Ovary (tissue), 9 donors: ENCODE data around the gene CRTC1. TPM values are rescaled to one million over a fixed set of nuclear protein-coding genes. Genes with fewer than 3 reads are reported as not detected.

ENCODE experiments used
- DNase-seq, 5 donors: peaks; one replicate each; pipeline ENCODE4 v3.0.0-alpha.2; 2019 to 2020
- H3K27ac ChIP-seq, 2 donors: fragments of 200-600 bp; one replicate each; pipeline versions ENCODE4 v1.5.1 to v1.8.0; 2019 to 2022
- H3K27me3 ChIP-seq: fragments of 200-600 bp; one replicate; pipeline ENCODE4 v1.8.0; 2022
- H3K36me3 ChIP-seq: fragments of 200-600 bp; sonication (generic); one replicate; pipeline ENCODE4 v1.5.1; 2019
- H3K4me1 ChIP-seq: one replicate; pipeline ENCODE4 v1.8.1; 2013; ENCODE audit warnings: mild to moderate bottlenecking, moderate library complexity; ENCODE audit not compliant: insufficient read depth
- H3K4me3 ChIP-seq: fragments of 200-600 bp; sonication (generic); one replicate; pipeline ENCODE4 v1.5.1; 2017
- H3K9me3 ChIP-seq, 2 donors: fragments of 200-600 bp in 1 of 2; sonication (generic) in 1 of 2; one replicate each; pipeline versions ENCODE4 v1.5.1 to v1.8.1; 2013 to 2019; ENCODE audit warnings: mild to moderate bottlenecking in 1 of 2, moderate library complexity in 1 of 2
- EP300 ChIP-seq: sonication (generic); formaldehyde crosslinking; IDR thresholded peaks from one replicate; pipeline ENCODE4 v1.6.1; 2017; ENCODE audit warnings: antibody characterized with exemption
- POLR2A ChIP-seq: fragments of 450-650 bp; IDR thresholded peaks from one replicate; pipeline ENCODE4 v1.6.1; 2017; ENCODE audit warnings: antibody characterized with exemption, mild to moderate bottlenecking, moderate library complexity
- WGBS, 3 donors: extraction: QIAGEN DNeasy Blood & Tissue Kit in 1 of 3; methylation state at CpG; one replicate each; pipeline versions ENCODE4 v1.1.5 to v1.1.7; 2013 to 2017; 5-methylcytosine and 5-hydroxymethylcytosine counted together
- intact Hi-C, 4 donors: fragments of 100-400 bp; cut with DNase I; formaldehyde crosslinking; loops; one replicate each; pipeline versions ENCODE4 v1.11.0 to v1.15.1; 2022 to 2023
- polyA plus RNA-seq, 2 donors: library from polyadenylated mRNA; stranded (reverse); fragments of 200-250 nt in 1 of 2; fragments of 350-450 nt in 1 of 2; fragmentation: Illumina TruSeq in 1 of 2; extraction: RNeasy Lipid Tissue Mini Kit (QIAGEN cat#74804) in 1 of 2; gene quantifications; one replicate each; pipeline ENCODE4 v1.2.3, GENCODE V29; 2013 to 2014
- total RNA-seq, 7 donors: library from RNA; depleted of rRNA in 2 of 7; stranded (reverse); fragments of >200 nt in 2 of 7; fragmentation: NEBNext Ultra II Directional in 3 of 7; extraction: Animal tissue kit (Norgen Biotek cat#: 25700) in 3 of 7; gene quantifications; one replicate each; pipeline versions ENCODE4 v1.1.0 to v1.2.4, GENCODE V29; 2016 to 2023
- TF ChIP-seq, protein P1 (sequence below), 3 donors: fragments of 450-650 bp in 2 of 3; fragments of 200-600 bp in 1 of 3; IDR thresholded peaks; one replicate each; pipeline versions ENCODE4 v1.5.1 to v1.8.0; 2016 to 2022; ENCODE audit warnings: antibody characterized with exemption in 3 of 3, mild to moderate bottlenecking in 1 of 3
- donor health status: DM: no; HTN: no; CAD: no; lungs with moderate emphysema.
- donor health status: DM: no; HTN: no; CAD: no.
- donor health status: Bipolar disorder and iron deficiency.
- donor health status: DM: yes; HTN: yes; CAD: no.
- donor health status: DM: no; HTN: no; CAD: no.
- donor health status: DM: yes; HTN: yes; CAD: no.

CRTC1 gene
- total and polyA plus RNA-seq, 9 donors, result 2.3 to 19.5 (median 12.9) TPM

DNA sequence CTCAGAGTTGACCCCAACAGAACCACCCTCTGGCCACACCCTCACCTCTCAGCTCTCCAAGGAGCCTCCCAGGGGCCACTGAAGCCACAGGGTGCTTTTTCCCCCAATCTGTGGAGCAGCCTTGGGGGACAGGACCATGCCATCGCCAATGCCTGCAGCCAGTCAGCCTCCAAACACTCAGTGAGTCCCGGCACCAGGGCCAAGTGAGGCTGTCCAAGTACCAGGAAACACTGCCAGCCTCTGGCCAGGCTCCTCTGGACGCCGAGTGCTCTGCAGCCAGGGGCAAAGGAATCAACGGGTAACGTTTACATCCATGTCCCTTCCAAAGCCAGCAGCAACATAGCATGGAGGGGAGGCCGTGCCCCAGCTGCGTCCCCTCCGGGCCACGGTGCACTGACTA lies 117.2 kb downstream of the CRTC1 start:
- Histone ChIP-seq H3K27ac (no peak overlapping the region), H3K4me3 (no peak overlapping the region), H3K9me3 (no peaks in the 10 kb centered on the region), H3K27me3 (no peaks in the 10 kb centered on the region), H3K4me1 (no peaks in the 10 kb centered on the region), H3K36me3 (no peaks in the 10 kb centered on the region)
- DNase-seq, result no peak
- 53 to 73% (median 65%) methylated on average over 10 of the region's 10 CpGs for WGBS, 3 donors
- intact Hi-C loops, result no loop called here
- no peak for TF ChIP-seq POLR2A
- TF ChIP-seq, protein P1, sequence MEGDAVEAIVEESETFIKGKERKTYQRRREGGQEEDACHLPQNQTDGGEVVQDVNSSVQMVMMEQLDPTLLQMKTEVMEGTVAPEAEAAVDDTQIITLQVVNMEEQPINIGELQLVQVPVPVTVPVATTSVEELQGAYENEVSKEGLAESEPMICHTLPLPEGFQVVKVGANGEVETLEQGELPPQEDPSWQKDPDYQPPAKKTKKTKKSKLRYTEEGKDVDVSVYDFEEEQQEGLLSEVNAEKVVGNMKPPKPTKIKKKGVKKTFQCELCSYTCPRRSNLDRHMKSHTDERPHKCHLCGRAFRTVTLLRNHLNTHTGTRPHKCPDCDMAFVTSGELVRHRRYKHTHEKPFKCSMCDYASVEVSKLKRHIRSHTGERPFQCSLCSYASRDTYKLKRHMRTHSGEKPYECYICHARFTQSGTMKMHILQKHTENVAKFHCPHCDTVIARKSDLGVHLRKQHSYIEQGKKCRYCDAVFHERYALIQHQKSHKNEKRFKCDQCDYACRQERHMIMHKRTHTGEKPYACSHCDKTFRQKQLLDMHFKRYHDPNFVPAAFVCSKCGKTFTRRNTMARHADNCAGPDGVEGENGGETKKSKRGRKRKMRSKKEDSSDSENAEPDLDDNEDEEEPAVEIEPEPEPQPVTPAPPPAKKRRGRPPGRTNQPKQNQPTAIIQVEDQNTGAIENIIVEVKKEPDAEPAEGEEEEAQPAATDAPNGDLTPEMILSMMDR (IDR thresholded peaks at IDR 0.05), result no peak
- TF ChIP-seq EP300, result no peak

DNA sequence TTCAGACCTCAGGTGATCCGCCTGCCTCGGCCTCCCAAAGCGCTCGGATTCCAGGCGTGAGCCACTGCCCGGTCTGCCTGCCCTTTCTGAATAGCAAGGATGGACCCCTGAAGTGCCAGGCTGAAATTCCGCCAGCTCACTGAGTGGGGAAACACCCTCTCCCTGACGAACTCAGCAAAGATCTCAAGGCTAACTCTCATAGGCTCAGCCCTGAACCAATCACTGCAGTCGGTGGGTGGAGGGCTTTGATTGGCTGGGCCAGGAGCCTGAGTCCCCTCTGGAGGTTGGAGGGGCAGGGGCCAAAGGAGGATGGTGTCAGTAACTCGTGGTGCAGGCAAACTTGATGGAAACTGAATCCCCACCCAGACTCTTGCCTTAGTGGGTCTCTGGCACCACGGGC lies 118.9 kb downstream of the CRTC1 start:
- DNase-seq, result no peak
- TF ChIP-seq EP300, result no peak
- TF ChIP-seq POLR2A, result no peak
- TF ChIP-seq, protein P1 (IDR thresholded peaks at IDR 0.05), result no peak
- no peaks in the 10 kb centered on the region for H3K9me3 ChIP-seq
- H3K4me1 ChIP-seq, result no peaks in the 10 kb centered on the region
- H3K27me3 ChIP-seq, result no peaks in the 10 kb centered on the region
- no peak overlapping the region for H3K27ac ChIP-seq
- intact Hi-C loops, result no loop called here
- H3K4me3 ChIP-seq, result no peak overlapping the region
- no peaks in the 10 kb centered on the region for H3K36me3 ChIP-seq
- WGBS, 3 donors, result 66 to 79% (median 66%) methylated on average over 11 of the region's 11 CpGs

DNA sequence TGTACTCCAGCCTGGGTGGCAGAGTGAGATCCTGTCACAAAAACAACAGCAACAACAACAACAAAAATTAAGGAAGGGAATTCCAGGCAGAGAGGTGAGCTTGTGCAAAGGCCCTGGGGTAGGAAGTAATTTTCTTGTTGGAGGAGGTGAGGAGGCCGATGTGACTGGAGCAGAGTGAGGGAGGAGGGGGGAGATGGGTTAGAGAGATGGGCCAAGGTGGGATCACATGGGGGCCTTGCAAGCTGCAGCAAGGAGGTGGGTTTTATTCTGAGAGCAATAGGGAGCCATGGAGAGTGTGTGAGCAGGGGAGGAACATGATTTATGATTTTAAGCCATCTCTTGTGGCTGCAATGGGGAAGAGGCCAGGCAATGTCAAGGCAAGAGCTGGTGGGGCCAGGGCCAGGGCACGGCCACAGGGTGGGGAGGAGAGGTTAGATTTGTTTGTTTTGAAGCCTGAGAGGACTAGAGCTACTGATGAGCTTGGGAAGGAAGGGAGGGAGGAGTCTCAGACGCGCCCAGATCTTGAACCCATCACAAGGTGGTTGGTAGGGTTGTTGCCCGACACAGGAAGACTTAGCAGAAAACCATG lies 120.2 kb downstream of the CRTC1 start:
- H3K36me3 ChIP-seq, result no peaks in the 10 kb centered on the region
- no peaks in the 10 kb centered on the region for H3K9me3 ChIP-seq
- TF ChIP-seq POLR2A (no peak), EP300 (no peak)
- TF ChIP-seq, protein P1 (IDR thresholded peaks at IDR 0.05), result no peak
- no peak overlapping the region for H3K27ac ChIP-seq
- H3K27me3 ChIP-seq, result no peaks in the 10 kb centered on the region
- no peak for DNase-seq
- H3K4me1 ChIP-seq, result no peaks in the 10 kb centered on the region
- 85 to 88% (median 88%) methylated on average over 5 of the region's 5 CpGs for WGBS, 3 donors
- intact Hi-C loops, result no loop called here
- no peak overlapping the region for H3K4me3 ChIP-seq

DNA sequence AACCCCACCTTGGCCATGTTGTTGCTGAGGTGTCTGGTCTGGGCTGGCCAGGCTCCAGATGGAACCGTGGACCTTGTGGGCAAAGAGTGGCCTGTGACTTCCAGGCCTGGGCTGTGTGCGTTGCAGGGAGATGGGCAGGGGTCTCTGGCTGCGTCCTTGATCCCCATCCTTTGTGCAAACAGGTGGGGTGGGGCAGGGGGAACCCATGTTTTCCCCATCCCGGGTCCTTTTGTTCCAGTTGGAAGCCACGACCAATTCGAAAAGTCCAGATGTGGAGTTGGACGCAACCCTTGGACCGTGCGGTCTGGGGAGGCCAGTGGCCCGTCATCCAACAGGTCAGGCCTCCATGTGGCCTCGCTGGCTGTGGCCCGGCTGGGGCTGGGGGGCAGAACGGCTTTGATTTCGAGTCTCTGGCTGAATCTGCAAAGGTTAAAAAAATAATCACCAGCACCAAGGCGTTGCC lies 120.7 kb downstream of the CRTC1 start:
- WGBS, 3 donors, result 82 to 89% (median 89%) methylated on average over 15 of the region's 15 CpGs
- TF ChIP-seq POLR2A, result no peak
- DNase-seq, result no peak
- Histone ChIP-seq H3K9me3 (no peaks in the 10 kb centered on the region), H3K27me3 (no peaks in the 10 kb centered on the region), H3K27ac (no peak overlapping the region), H3K36me3 (no peaks in the 10 kb centered on the region), H3K4me3 (no peak overlapping the region), H3K4me1 (no peaks in the 10 kb centered on the region)
- intact Hi-C loops, result no loop called here

DNA sequence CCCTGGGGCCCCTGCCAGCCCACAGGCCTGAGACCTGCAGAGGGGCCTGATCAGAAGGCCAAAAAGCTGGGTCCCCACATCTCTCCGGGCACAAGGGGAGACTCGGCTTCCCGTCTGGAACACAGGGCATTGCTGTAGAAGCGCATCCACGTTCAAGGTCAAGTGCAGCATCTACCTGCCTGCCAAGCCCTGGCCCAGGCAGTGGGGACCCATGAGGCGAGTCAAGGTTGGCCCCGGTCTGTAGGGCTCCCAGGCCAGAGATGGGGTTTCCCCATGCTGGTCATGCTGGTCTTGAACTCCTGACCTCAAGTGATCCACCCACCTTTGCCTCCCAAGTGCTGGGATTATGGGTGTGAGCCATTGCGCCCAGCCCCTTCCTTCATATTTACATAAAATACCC lies 121.2 kb downstream of the CRTC1 start:
- Histone ChIP-seq H3K4me1 (no peaks in the 10 kb centered on the region), H3K9me3 (no peaks in the 10 kb centered on the region), H3K4me3 (no peak overlapping the region), H3K36me3 (no peaks in the 10 kb centered on the region), H3K27me3 (no peaks in the 10 kb centered on the region), H3K27ac (no peak overlapping the region)
- DNase-seq, result no peak
- intact Hi-C loops, result no loop called here
- 86 to 87% (median 86%) methylated on average over 8 of the region's 8 CpGs for WGBS, 3 donors
- TF ChIP-seq, protein P1 (IDR thresholded peaks at IDR 0.05), result no peak
- TF ChIP-seq POLR2A (no peak), EP300 (no peak)
